HCT116 (cell line): ENCODE results near the gene TMEM120A. TPM values are rescaled to one million over a fixed set of nuclear protein-coding genes. Genes with fewer than 3 reads are reported as not detected.

ENCODE experiments used
- ATAC-seq: fragments of 200-7000 bp; cut with Tn5 transposase; 2 replicates; pipeline ENCODE4 v1.9.1; 2020; ENCODE audit warnings: mild to moderate bottlenecking, moderate library complexity
- BruUV-seq: library from RNA; stranded (reverse); fragments of 400-500 nt; replicated peaks from 2 replicates; lab custom pipeline; 2021; lab: Mats Ljungman, UMichigan
- CTCF ChIA-PET: fragments of 300-600 bp; sonication (Branson Sonifier 250); formaldehyde crosslinking; loops from one replicate; lab custom pipeline; 2021; ENCODE audit warnings: antibody characterized with exemption; lab: Charles Lee
- POLR2A ChIA-PET: fragments of 300-600, 350-600 bp; sonication (Branson Sonifier 250); formaldehyde crosslinking; loops from one replicate; lab custom pipeline; 2021; ENCODE audit warnings: antibody characterized with exemption; lab: Charles Lee
- RAD21 ChIA-PET, 2 experiments: fragments of 300-600 bp; sonication (Branson Sonifier 250); formaldehyde crosslinking; loops; one replicate each; lab custom pipeline; 2023; ENCODE audit warnings: low total read pairs in 2 of 2; ENCODE audit not compliant: uncharacterized antibody in 2 of 2, unreplicated experiment in 2 of 2, low non-redundant PET in 1 of 2; lab: Charles Lee
- DNase-seq: peaks from one replicate; pipeline ENCODE4 v3.0.0-alpha.2; 2010; ENCODE audit warnings: low read depth, low spot score
- H2AFZ ChIP-seq: fragments of 200-600 bp; shearing (Covaris generic), sonication (generic); 2 replicates; pipeline ENCODE4 v1.6.1; 2017; ENCODE audit warnings: low read depth, mixed run types, mixed read lengths, antibody characterized with exemption, low read length; ENCODE audit not compliant: poor library complexity, severe bottlenecking
- H3K27ac ChIP-seq: 2 replicates; pipeline ENCODE4 v1.5.1; 2012; ENCODE audit warnings: low read depth, low read length
- H3K27me3 ChIP-seq: fragments of 200-600 bp; sonication (generic); 2 replicates; pipeline ENCODE4 v1.6.1; 2016; ENCODE audit warnings: mixed run types, low read length, mixed read lengths; ENCODE audit not compliant: insufficient read depth
- H3K36me3 ChIP-seq, 2 experiments: fragments of 200-500 bp in 1 of 2; fragments of 200-600 bp in 1 of 2; sonication (Bioruptor generic) in 1 of 2; sonication (generic) in 1 of 2; 2 replicates each; pipeline versions ENCODE4 v1.5.1 to v1.6.1; 2014 to 2016; ENCODE audit warnings: low read length in 2 of 2, inconsistent platforms in 1 of 2, mixed read lengths in 1 of 2, mixed run types in 1 of 2; ENCODE audit not compliant: insufficient read depth in 2 of 2, control insufficient read depth in 1 of 2
- H3K4me1 ChIP-seq, 2 experiments: fragments of 200-600 bp in 1 of 2; sonication (generic) in 1 of 2; 2 replicates each; pipeline versions ENCODE4 v1.5.1 to v1.6.1; 2012 to 2017; ENCODE audit warnings: low read length in 2 of 2, inconsistent platforms in 1 of 2, mild to moderate bottlenecking in 1 of 2, mixed read lengths in 1 of 2, mixed run types in 1 of 2, moderate library complexity in 1 of 2; ENCODE audit not compliant: insufficient read depth in 2 of 2, control insufficient read depth in 1 of 2
- H3K4me2 ChIP-seq: fragments of 200-600 bp; sonication (generic); 2 replicates; pipeline ENCODE4 v1.6.1; 2017; ENCODE audit warnings: mixed run types, low read length, mixed read lengths
- H3K4me3 ChIP-seq, 2 experiments: fragments of 200-600 bp in 1 of 2; sonication (generic) in 1 of 2; replicated peaks in 1 of 2; 2 replicates each; pipeline ENCODE4 v1.5.1; 2011 to 2016; ENCODE audit warnings: low read length in 2 of 2, control low read depth in 1 of 2, low read depth in 1 of 2, mild to moderate bottlenecking in 1 of 2, mixed read lengths in 1 of 2, mixed run types in 1 of 2
- H3K79me2 ChIP-seq: fragments of 200-600 bp; sonication (generic); 2 replicates; pipeline ENCODE4 v1.6.1; 2017; ENCODE audit warnings: mild to moderate bottlenecking, mixed run types, low read length, moderate library complexity, mixed read lengths; ENCODE audit not compliant: insufficient read depth
- H3K9ac ChIP-seq: fragments of 200-600 bp; sonication (generic); 2 replicates; pipeline ENCODE4 v1.6.1; 2016; ENCODE audit warnings: low read length, mixed read lengths
- H3K9me2 ChIP-seq: fragments of 200-600 bp; sonication (generic), shearing (Covaris generic); 2 replicates; pipeline ENCODE4 v1.6.1; 2017; ENCODE audit warnings: mixed run types, mild to moderate bottlenecking, moderate library complexity; ENCODE audit not compliant: insufficient read depth
- H3K9me3 ChIP-seq, 2 experiments: fragments of 200-500 bp in 1 of 2; fragments of 200-600 bp in 1 of 2; sonication (Bioruptor generic) in 1 of 2; sonication (generic) in 1 of 2; 2 replicates each; pipeline ENCODE4 v1.6.1; 2014 to 2017; ENCODE audit warnings: low read length in 2 of 2, mixed read lengths in 2 of 2, inconsistent platforms in 1 of 2, low read depth in 1 of 2, mild to moderate bottlenecking in 1 of 2, mixed run types in 1 of 2, moderate library complexity in 1 of 2; ENCODE audit not compliant: control insufficient read depth in 1 of 2, insufficient read depth in 1 of 2
- H4K20me1 ChIP-seq: fragments of 200-600 bp; sonication (generic), shearing (Covaris generic); 2 replicates; pipeline ENCODE4 v1.6.1; 2017; ENCODE audit warnings: mixed run types, mild to moderate bottlenecking, moderate library complexity; ENCODE audit not compliant: insufficient read depth
- ATF3 ChIP-seq: IDR thresholded peaks from 2 replicates; pipeline ENCODE4 v1.6.1; 2012
- CBX3 ChIP-seq: IDR thresholded peaks from 2 replicates; pipeline ENCODE4 v1.6.1; 2012; ENCODE audit warnings: low read depth
- CEBPB ChIP-seq: IDR thresholded peaks from 2 replicates; pipeline ENCODE4 v1.6.1; 2012; ENCODE audit warnings: low read depth
- CTCF ChIP-seq, 3 experiments: fragments of 200-600 bp in 1 of 3; sonication (generic) in 1 of 3; IDR thresholded peaks in 2 of 3; conservative IDR thresholded peaks in 1 of 3; 2 replicates each; pipeline ENCODE4 v1.5.1; 2012 to 2017; ENCODE audit warnings: low read depth in 2 of 3, low read length in 2 of 3, antibody characterized with exemption in 1 of 3, borderline replicate concordance in 1 of 3, control low read depth in 1 of 3, mild to moderate bottlenecking in 1 of 3, mixed read lengths in 1 of 3, mixed run types in 1 of 3, moderate library complexity in 1 of 3; ENCODE audit not compliant: insufficient read depth in 1 of 3
- EZH2 ChIP-seq: fragments of 200-600 bp; sonication (generic); IDR thresholded peaks from 2 replicates; pipeline ENCODE4 v1.6.1; 2017; ENCODE audit warnings: antibody characterized with exemption, mixed run types
- EZH2phosphoT487 ChIP-seq: fragments of 200-600 bp; IDR thresholded peaks from 2 replicates; pipeline ENCODE4 v1.6.1; 2018; ENCODE audit warnings: antibody characterized with exemption, borderline replicate concordance
- MAX ChIP-seq: IDR thresholded peaks from 2 replicates; pipeline ENCODE4 v1.6.1; 2012
- POLR2A ChIP-seq: IDR thresholded peaks from 2 replicates; pipeline ENCODE4 v1.7.0; 2011; ENCODE audit warnings: borderline replicate concordance; ENCODE audit not compliant: insufficient read depth, insufficient read length; ENCODE audit errors: extremely low read depth
- POLR2AphosphoS5 ChIP-seq: IDR thresholded peaks from 2 replicates; pipeline ENCODE4 v1.6.1; 2011; ENCODE audit warnings: mild to moderate bottlenecking, low read depth, low read length, moderate library complexity
- RAD21 ChIP-seq: IDR thresholded peaks from 2 replicates; pipeline ENCODE4 v1.6.1; 2012; ENCODE audit warnings: low read depth, mild to moderate bottlenecking
- SIN3A ChIP-seq: IDR thresholded peaks from 2 replicates; pipeline ENCODE4 v1.6.1; 2012; ENCODE audit warnings: low read depth
- SP1 ChIP-seq: IDR thresholded peaks from 2 replicates; pipeline ENCODE4 v1.6.1; 2012; ENCODE audit warnings: low read depth
- SRF ChIP-seq: IDR thresholded peaks from 2 replicates; pipeline ENCODE4 v1.6.1; 2012; ENCODE audit warnings: low read depth
- TCF7L2 ChIP-seq: IDR thresholded peaks from 2 replicates; pipeline ENCODE4 v1.7.0; 2011; ENCODE audit warnings: borderline replicate concordance, inconsistent platforms; ENCODE audit not compliant: insufficient read depth, insufficient read length; ENCODE audit errors: extremely low read depth
- ZBTB33 ChIP-seq: IDR thresholded peaks from 2 replicates; pipeline ENCODE4 v1.6.1; 2011; ENCODE audit warnings: mild to moderate bottlenecking, low read length, moderate library complexity; ENCODE audit not compliant: insufficient replicate concordance; ENCODE audit errors: extremely low read depth
- intact Hi-C: fragments of 100-400 bp; cut with micrococcal nuclease; formaldehyde crosslinking; loops from 2 replicates; pipeline ENCODE4 v1.10.0; 2022
- total RNA-seq: library from RNA; stranded (reverse); gene quantifications from one replicate; pipeline ENCODE4 v1.2.1, GENCODE V29; 2021; ENCODE audit not compliant: unreplicated experiment

The TMEM120A gene
- total RNA-seq, 1 experiment from 2014 or later = 25.9 TPM

- TF ChIP-seq CTCF (IDR thresholded peaks at IDR 0.05 in 2 of 3, conservative IDR thresholded peaks at IDR 0.05 in 1 of 3; ENCODE audit: borderline replicate concordance in 1 of 3, insufficient read depth in 1 of 3, low read depth in 2 of 3, low read length in 2 of 3) (no peak), SIN3A (no peak), CEBPB (no peak), EZH2 (no peak), POLR2A (no peak), SRF (no peak)
- TF ChIP-seq, all 23 proteins: peak for 0
Observed at GRCh38 chr7:75960372-75960771, 34.0 kb downstream of the TMEM120A start (continued).

GRCh38 chr7:75958802-75959543 lies 35.4 kb downstream of the TMEM120A start:
- ATAC-seq = no peak
- Histone ChIP-seq H3K9me2 (no peaks in the 10 kb centered on the region), H3K27me3 (no peaks in the 10 kb centered on the region), H3K9ac (no peak overlapping the region), H3K36me3 (peaks cover 10 to 13% of the 10 kb centered on the region in 2 experiments; a peak in 3 of 4 replicates), H3K4me3 (no peak overlapping the region), H3K4me1 (peaks cover 13 to 23% of the 10 kb centered on the region in 2 experiments; a peak in 3 of 4 replicates), H3K27ac (no peak overlapping the region), H4K20me1 (no peaks in the 10 kb centered on the region), H3K9me3 (no peaks in the 10 kb centered on the region), H3K79me2 (no peaks in the 10 kb centered on the region), H3K4me2 (no peak overlapping the region), H2AFZ (no peak overlapping the region)
- RAD21 ChIA-PET = no interaction called here
- DNase-seq = no peak
- CTCF ChIA-PET = no interaction called here
- POLR2A ChIA-PET = no interaction called here
- BruUV-seq = no TSS peak
- intact Hi-C loops = no loop called here
- TF ChIP-seq RAD21 = no peak
- no peak for TF ChIP-seq POLR2AphosphoS5
- TF ChIP-seq ZBTB33 = no peak
- TF ChIP-seq MAX = no peak
- TF ChIP-seq ATF3 = no peak
- TF ChIP-seq POLR2A = no peak
- TF ChIP-seq CTCF (IDR thresholded peaks at IDR 0.05 in 2 of 3, conservative IDR thresholded peaks at IDR 0.05 in 1 of 3; ENCODE audit: borderline replicate concordance in 1 of 3, insufficient read depth in 1 of 3, low read depth in 2 of 3, low read length in 2 of 3) = no peak
- no peak for TF ChIP-seq TCF7L2
- no peak for TF ChIP-seq EZH2phosphoT487
- TF ChIP-seq SP1 = no peak
- TF ChIP-seq SRF = no peak
- TF ChIP-seq CBX3 = no peak
